ENCODE data around the gene GGT1. TPM values are rescaled to one million over a fixed set of nuclear protein-coding genes. Genes with fewer than 3 reads are reported as not detected.

Gene GGT1
- total and polyA plus RNA-seq, 2 of the 8 experiments (the other 6 are each of a cell fraction or from before 2014, with no cell fraction given): 14.4 to 29.2 TPM

DNA sequence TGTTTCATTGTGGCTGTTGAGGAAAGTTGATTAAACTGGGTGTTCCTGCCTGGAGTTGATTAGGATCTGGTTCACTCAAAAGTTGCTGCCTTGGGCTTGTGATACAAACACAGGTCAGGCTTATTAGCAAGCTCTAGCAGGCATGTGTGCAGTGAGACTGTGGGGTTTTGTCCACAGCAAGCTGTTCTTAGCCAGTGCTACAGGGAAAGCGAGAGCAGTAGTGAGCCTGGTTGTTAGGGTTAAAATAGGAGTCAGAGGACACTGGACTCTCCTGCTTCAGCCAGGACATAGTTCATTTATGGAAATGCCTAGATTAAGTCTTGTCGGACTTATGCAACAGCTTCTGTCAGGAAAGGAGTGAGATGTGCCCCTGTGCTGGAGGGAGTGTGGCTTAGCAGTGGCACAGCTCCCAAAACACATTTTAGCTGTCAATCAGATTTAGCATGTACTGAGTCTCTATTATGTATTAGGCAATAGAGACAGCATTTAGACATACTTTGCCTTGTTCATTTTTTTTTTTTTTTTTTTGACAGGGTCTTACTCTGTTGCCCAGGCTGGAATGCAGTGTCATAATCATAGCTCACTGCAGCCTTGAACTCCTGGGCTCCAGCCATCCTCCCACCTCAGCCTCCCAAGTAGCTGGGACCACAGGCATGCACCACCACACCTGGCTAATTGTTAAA is 38.5 kb upstream of the GGT1 start:
- Histone ChIP-seq H3K4me2 (ENCODE audit: insufficient read depth in 1 of 2, low read depth in 2 of 2, low read length in 2 of 2) (no peak overlapping the region), H3K27me3 (replicated peaks in 1 of 4; ENCODE audit: control insufficient read depth in 3 of 4, extremely low read depth in 1 of 4, insufficient read depth in 3 of 4, low read length in 3 of 4) (no peaks in the 10 kb centered on the region), H3K27ac (ENCODE audit: low read depth, low read length) (no peak overlapping the region), H3K4me1 (replicated peaks in 1 of 4; ENCODE audit: control insufficient read depth in 3 of 4, insufficient read depth in 4 of 4, low read length in 3 of 4) (no peaks in the 10 kb centered on the region), H4K91ac (replicated peaks; ENCODE audit: insufficient read length, low read length) (no peak overlapping the region), H3K4me3 (ENCODE audit: extremely low read depth in 1 of 4, insufficient read depth in 2 of 4, low read depth in 3 of 4, low read length in 4 of 4) (no peak overlapping the region), H2AK5ac (ENCODE audit: low read depth, low read length) (no peak overlapping the region), H3K79me2 (ENCODE audit: control insufficient read depth in 1 of 2, insufficient read depth in 2 of 2, low read length in 2 of 2) (peaks cover 46 to 77% of the 10 kb centered on the region in 2 experiments), H2BK5ac (ENCODE audit: low read depth, low read length) (no peak overlapping the region), H2AFZ (ENCODE audit: low read length) (no peak overlapping the region), H4K5ac (ENCODE audit: insufficient read length, low read depth, low read length) (no peak overlapping the region), H3K9ac (replicated peaks in 1 of 4; ENCODE audit: extremely low read depth in 1 of 4, low read depth in 3 of 4, low read length in 3 of 4) (no peak overlapping the region), H3K36me3 (ENCODE audit: control insufficient read depth in 2 of 4, insufficient read depth in 4 of 4, low read length in 3 of 4) (peaks cover 18 to 62% (median 42%) of the 10 kb centered on the region in 4 experiments), H2BK12ac (ENCODE audit: low read depth, low read length) (no peak overlapping the region), H2BK120ac (replicated peaks; ENCODE audit: low read depth, low read length) (no peak overlapping the region), H2BK20ac (ENCODE audit: low read length) (no peak overlapping the region), H3K56ac (replicated peaks; ENCODE audit: insufficient read length, low read depth, low read length) (no peak overlapping the region), H4K20me1 (replicated peaks in 1 of 2; ENCODE audit: control insufficient read depth in 1 of 2, insufficient read depth in 2 of 2, low read length in 2 of 2) (peaks cover 15 to 40% of the 10 kb centered on the region in 2 experiments), H3K4ac (replicated peaks; ENCODE audit: insufficient read length, low read depth, low read length) (no peak overlapping the region), H3K9me3 (ENCODE audit: insufficient read depth in 2 of 2, low read depth in 1 of 2, low read length in 1 of 2) (no peaks in the 10 kb centered on the region), H3K79me1 (ENCODE audit: low read depth, low read length) (peaks cover 24% of the 10 kb centered on the region), H3K14ac (ENCODE audit: insufficient read length) (no peak overlapping the region), H2BK15ac (ENCODE audit: low read length) (no peak overlapping the region), H4K8ac (ENCODE audit: extremely low read depth, insufficient read depth, low read length) (no peak overlapping the region), H3K23me2 (ENCODE audit: low read depth, low read length) (no peaks in the 10 kb centered on the region), H3K23ac (ENCODE audit: insufficient read length) (no peak overlapping the region), H3K18ac (ENCODE audit: extremely low read depth, low read length) (no peak overlapping the region)
- FAIRE-seq (no peak), DNase-seq (ENCODE audit: low read depth in 1 of 2, low spot score in 2 of 2) (no peak)
- 86% methylated on average over 2 of the region's 2 CpGs; no CpG with 5 or more reads in 1 of the 2 experiments for WGBS, 2 experiments (ENCODE audit: extremely low coverage in 1 of 2, insufficient coverage in 1 of 2, insufficient read length in 1 of 2, insufficient replicate concordance in 2 of 2, low coverage in 1 of 2, low lambda C conversion rate in 2 of 2, missing lambda C conversion rate in 1 of 2)
- TF ChIP-seq CHD2 (IDR thresholded peaks at IDR 0.05; ENCODE audit: low read length): no peak
- POLR2A ChIA-PET (ENCODE audit: partially characterized antibody): interaction anchor here (1.3 to 9.0 kb wide), 5 partner anchors 9 to 27 kb away, joined by 3 to 91 read pairs (median 21); partner anchors contain the start of genes GUCD1, LRRC75B and SNRPD3
- CTCF ChIA-PET (ENCODE audit: partially characterized antibody): interaction anchor here (0.9 kb wide), 1 partner anchor 14 kb away, joined by 3 read pairs; no protein-coding TSS in a partner anchor

Data from H1 (cell line).